Uterus (tissue), 4 donors: ENCODE measurements around the gene MICAL3. TPM values are rescaled to one million over a fixed set of nuclear protein-coding genes. Genes with fewer than 3 reads are reported as not detected.
A peak's percentile ranks its signal among the peaks of the same experiment; 100 is the strongest.
"Not testable (repeated sequence)": the region's sequence is repeated elsewhere in the genome, so short reads cannot be mapped to it uniquely, and the experiment has no call there.

Experiments
- DNase-seq, 2 donors: peaks; one replicate each; pipeline ENCODE4 v3.0.0-alpha.2; 2019 to 2020
- H3K27ac ChIP-seq, 2 donors: fragments of 200-600 bp; sonication (generic); 1 replicate in 1 of 2; 2 replicates in 1 of 2; pipeline ENCODE4 v1.5.1; 2016 to 2018
- H3K27me3 ChIP-seq, 2 donors: fragments of 200-600 bp; sonication (generic); one replicate each; pipeline ENCODE4 v1.5.1; 2018 to 2019; ENCODE audit warnings: control low read depth in 1 of 2
- H3K36me3 ChIP-seq, 2 donors: fragments of 200-600 bp; sonication (generic); one replicate each; pipeline ENCODE4 v1.5.1; 2019; ENCODE audit warnings: control low read depth in 1 of 2
- H3K4me1 ChIP-seq, 2 donors: fragments of 200-600 bp; sonication (generic); one replicate each; pipeline ENCODE4 v1.5.1; 2018 to 2019; ENCODE audit warnings: control low read depth in 1 of 2
- H3K4me3 ChIP-seq, 2 donors: fragments of 200-600 bp; sonication (generic); 1 replicate in 1 of 2; 2 replicates in 1 of 2; pipeline ENCODE4 v1.5.1; 2018 to 2019; ENCODE audit warnings: mild to moderate bottlenecking in 1 of 2
- H3K9me3 ChIP-seq, 2 donors: fragments of 200-600 bp; sonication (generic); one replicate each; pipeline ENCODE4 v1.5.1; 2019; ENCODE audit warnings: control low read depth in 1 of 2
- POLR2A ChIP-seq, 2 donors: fragments of 450-650 bp; IDR thresholded peaks; one replicate each; pipeline ENCODE4 v1.6.1; 2016; ENCODE audit warnings: antibody characterized with exemption in 2 of 2, mild to moderate bottlenecking in 1 of 2, moderate library complexity in 1 of 2
- intact Hi-C: fragments of 100-400 bp; cut with DNase I; formaldehyde crosslinking; loops from one replicate; pipeline ENCODE4 v1.15.1; 2023; ENCODE audit warnings: low total_unique reads
- total RNA-seq, 4 donors: library from RNA; depleted of rRNA in 3 of 4; stranded (reverse); fragments of >200 nt in 3 of 4; gene quantifications; one replicate each; pipeline versions ENCODE4 v1.1.0 to v1.2.4, GENCODE V29; 2014 to 2023
- TF ChIP-seq, protein P1 (sequence below), 4 experiments: fragments of 200-600 bp in 2 of 4; fragments of 450-650 bp in 2 of 4; sonication (generic) in 2 of 4; IDR thresholded peaks; one replicate each; pipeline ENCODE4 v1.5.1; 2016 to 2019; ENCODE audit warnings: antibody characterized with exemption in 4 of 4, mild to moderate bottlenecking in 2 of 4, moderate library complexity in 1 of 4
- donor health status: DM: yes; HTN: yes; CAD: no.

MICAL3 gene
- 100 to 1,000 TPM in 1 of 4 donors, 10 to 100 TPM in 3; 13.5 to 167 (median 47.2) TPM for total RNA-seq

- no peaks in the 10 kb centered on the region for H3K36me3 ChIP-seq
- no peaks in the 10 kb centered on the region for H3K27me3 ChIP-seq
- H3K4me1 ChIP-seq: peaks cover 0 to 4% of the 10 kb centered on the region in 2 donors
- H3K4me3 ChIP-seq: peak within 1 kb of the TSS; percentile 33 to 63
- DNase-seq: peak; percentile 48 to 68
- peak; percentile 55 to 73 for TF ChIP-seq POLR2A (IDR thresholded peaks at IDR 0.05)
- TF ChIP-seq, protein P1, sequence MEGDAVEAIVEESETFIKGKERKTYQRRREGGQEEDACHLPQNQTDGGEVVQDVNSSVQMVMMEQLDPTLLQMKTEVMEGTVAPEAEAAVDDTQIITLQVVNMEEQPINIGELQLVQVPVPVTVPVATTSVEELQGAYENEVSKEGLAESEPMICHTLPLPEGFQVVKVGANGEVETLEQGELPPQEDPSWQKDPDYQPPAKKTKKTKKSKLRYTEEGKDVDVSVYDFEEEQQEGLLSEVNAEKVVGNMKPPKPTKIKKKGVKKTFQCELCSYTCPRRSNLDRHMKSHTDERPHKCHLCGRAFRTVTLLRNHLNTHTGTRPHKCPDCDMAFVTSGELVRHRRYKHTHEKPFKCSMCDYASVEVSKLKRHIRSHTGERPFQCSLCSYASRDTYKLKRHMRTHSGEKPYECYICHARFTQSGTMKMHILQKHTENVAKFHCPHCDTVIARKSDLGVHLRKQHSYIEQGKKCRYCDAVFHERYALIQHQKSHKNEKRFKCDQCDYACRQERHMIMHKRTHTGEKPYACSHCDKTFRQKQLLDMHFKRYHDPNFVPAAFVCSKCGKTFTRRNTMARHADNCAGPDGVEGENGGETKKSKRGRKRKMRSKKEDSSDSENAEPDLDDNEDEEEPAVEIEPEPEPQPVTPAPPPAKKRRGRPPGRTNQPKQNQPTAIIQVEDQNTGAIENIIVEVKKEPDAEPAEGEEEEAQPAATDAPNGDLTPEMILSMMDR (IDR thresholded peaks at IDR 0.05): peak; percentile 38 to 78 (median 74)
- intact Hi-C loops: loop anchor here (10.0 kb wide), 1 partner anchor 50 kb away; the partner anchor contains the start of gene PEX26
- H3K27ac ChIP-seq: peak within 1 kb of the TSS; percentile 80 to 88
- H3K9me3 ChIP-seq: no peaks in the 10 kb centered on the region
These were observed at the start of gene MICAL3 for GRCh38 chr22:18024276-18024939. Gene MICAL3 (minus strand): TSS chr22:18024561. CDS start chr22:17906812, 117,749 bp downstream.

- Histone ChIP-seq H3K27ac (peak overlapping the region in 1 of 2 donors; percentile 82), H3K4me1 (peaks cover 7 to 11% of the 10 kb centered on the region in 2 donors)
- intact Hi-C loops: loop anchor here (2.0 to 10.0 kb wide), 2 partner anchors 49 to 243 kb away; partner anchors contain the start of gene MICAL3
- not testable (repeated sequence) for H3K36me3 ChIP-seq, H3K4me3 ChIP-seq, DNase-seq, H3K27me3 ChIP-seq, H3K9me3 ChIP-seq
These were observed 49.6 kb upstream of the MICAL3 start for GRCh38 chr22:18073927-18074326.

- intact Hi-C loops: loop anchor here (10.0 kb wide), 1 partner anchor 49 kb away; the partner anchor contains the start of gene MICAL3
- Histone ChIP-seq H3K9me3 (no peaks in the 10 kb centered on the region), H3K27me3 (no peaks in the 10 kb centered on the region), H3K4me3 (no peak overlapping the region), H3K36me3 (no peaks in the 10 kb centered on the region), H3K27ac (peak overlapping the region in 1 of 2 donors; percentile 82), H3K4me1 (peaks cover 7 to 8% of the 10 kb centered on the region in 2 donors)
- DNase-seq: no peak
- TF ChIP-seq, protein P1 (IDR thresholded peaks at IDR 0.05): no peak
- TF ChIP-seq POLR2A (IDR thresholded peaks at IDR 0.05): no peak
These were observed 49.1 kb upstream of the MICAL3 start for GRCh38 chr22:18073467-18073866.

GRCh38 chr22:18071968-18072310 lies 47.6 kb upstream of the MICAL3 start:
- H3K4me3 ChIP-seq: no peak overlapping the region
- no peaks in the 10 kb centered on the region for H3K9me3 ChIP-seq
- H3K4me1 ChIP-seq: peaks cover 4 to 13% of the 10 kb centered on the region in 2 donors
- H3K27me3 ChIP-seq: no peaks in the 10 kb centered on the region
- intact Hi-C loops: loop anchor here (10.0 kb wide), 1 partner anchor 47 kb away; the partner anchor contains the start of gene MICAL3
- TF ChIP-seq POLR2A (IDR thresholded peaks at IDR 0.05): no peak
- TF ChIP-seq, protein P1 (IDR thresholded peaks at IDR 0.05): no peak
- H3K27ac ChIP-seq: no peak overlapping the region
- no peaks in the 10 kb centered on the region for H3K36me3 ChIP-seq
- DNase-seq: no peak

DNA sequence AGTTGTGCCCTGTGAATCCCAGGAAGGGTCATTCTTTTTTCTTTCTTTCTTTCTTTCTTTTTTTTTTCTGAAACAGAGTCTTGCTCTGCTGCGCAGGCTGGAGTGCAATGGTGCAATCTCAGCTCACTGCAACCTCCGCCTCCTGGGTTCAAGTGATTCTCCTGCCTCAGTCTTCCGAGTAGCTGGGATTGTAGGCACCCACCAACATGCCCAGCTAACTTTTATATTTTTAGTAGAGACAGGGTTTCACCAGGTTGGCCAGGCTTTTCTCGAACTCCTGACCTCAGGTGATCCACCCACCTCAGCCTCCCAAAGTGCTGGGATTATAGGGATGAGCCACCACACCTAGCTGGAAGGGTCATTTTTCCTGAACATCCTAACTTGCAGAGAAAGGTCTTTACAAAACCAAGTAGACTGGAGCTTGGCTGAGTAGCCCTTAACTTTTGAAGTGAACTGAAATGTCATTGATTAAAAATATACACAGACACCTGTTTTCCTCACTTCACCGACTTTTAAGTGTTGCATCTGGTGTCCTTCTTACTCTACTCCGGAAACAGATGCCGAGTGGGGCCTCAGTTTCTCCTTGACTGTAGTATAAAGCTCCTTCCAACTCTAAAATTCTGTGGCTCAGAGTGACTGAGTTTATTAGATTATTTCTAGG lies 47.1 kb upstream of the MICAL3 start:
- H3K9me3 ChIP-seq, H3K27ac ChIP-seq, DNase-seq, H3K4me1 ChIP-seq, H3K36me3 ChIP-seq, H3K4me3 ChIP-seq, H3K27me3 ChIP-seq: not testable (repeated sequence)
- intact Hi-C loops: loop anchor here (10.0 kb wide), 1 partner anchor 47 kb away; the partner anchor contains the start of gene MICAL3
